ENCODE results near the gene CCDC92B.
"Not testable (repeated sequence)": the region's sequence is repeated elsewhere in the genome, so short reads cannot be mapped to it uniquely, and the experiment has no call there.

CCDC92B gene

DNA sequence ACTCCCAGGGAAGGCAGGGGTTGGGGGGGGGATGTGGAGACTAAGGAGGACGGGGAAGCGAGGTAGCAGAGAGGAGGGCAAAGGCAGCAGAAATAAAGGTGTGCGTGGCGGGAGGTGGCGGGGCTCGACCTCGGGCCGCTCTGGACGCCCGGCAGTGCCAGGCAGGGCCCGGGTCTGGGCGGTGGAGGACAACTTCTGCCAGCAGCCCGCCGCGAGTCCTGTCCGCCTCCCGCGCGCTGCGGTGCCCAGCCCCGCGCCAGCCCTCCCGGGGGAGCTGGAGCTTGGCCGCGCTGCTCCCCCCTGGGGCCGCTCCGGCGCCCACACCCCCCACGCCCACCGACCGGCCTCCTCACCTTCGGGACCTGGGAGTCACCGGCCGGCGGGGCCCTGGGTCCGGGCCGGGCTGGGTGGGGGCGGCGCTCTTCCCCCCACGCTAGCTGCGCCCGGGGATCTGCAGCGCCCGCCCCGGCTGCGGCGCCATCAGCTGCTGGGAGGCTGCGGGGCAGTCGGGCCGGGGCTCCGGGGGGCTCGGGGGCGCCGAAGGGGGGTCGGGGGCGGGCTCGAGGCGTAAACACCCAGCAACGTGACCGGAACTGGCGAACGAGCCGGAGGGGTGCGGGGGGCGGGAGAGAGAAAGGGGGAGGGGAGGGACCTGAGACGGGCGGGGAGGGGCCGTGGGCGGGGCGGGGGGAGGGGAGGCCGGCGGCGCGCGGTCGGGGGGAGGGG lies at the start of gene CCDC92B:
TSS of gene CCDC92B (minus strand) at position 595 of the 726 bp plus-strand sequence. CDS start 14,507 bp downstream, outside the sequence.
- no peak for DNase-seq (ENCODE audit: low read depth in 1 of 2, low spot score in 1 of 2)

GRCh38 chr17:2798678-2799077 lies 49.2 kb upstream of the CCDC92B start:
- DNase-seq (ENCODE audit: low read depth in 1 of 2, low spot score in 1 of 2), result no peak

- DNase-seq (ENCODE audit: low read depth in 1 of 2, low spot score in 1 of 2), result no peak
Measured at GRCh38 chr17:2798188-2798587, 48.7 kb upstream of the CCDC92B start.

DNA sequence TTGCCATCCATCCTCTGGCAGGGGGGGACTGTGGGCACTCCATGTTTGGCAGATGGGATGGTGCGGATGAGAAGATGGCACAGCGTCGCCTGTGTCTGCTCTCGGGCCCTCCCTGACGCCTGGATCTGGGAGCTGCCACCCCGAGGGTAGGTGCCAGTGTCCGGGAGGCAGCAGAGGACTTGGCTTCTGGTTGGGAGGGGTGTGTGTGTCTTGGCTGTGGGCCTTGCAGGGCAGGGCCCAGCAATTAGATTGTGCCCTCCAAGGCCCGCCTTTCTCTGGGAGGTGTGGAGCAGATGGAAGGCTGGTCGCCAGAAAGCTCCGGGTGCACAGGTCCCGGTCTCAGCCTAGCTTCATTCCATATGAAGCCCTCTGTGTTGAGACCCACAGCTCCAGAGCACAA lies 48.2 kb upstream of the CCDC92B start:
- DNase-seq (ENCODE audit: low read depth in 1 of 2, low spot score in 1 of 2), result no peak

- no peak for DNase-seq (ENCODE audit: low read depth in 1 of 2, low spot score in 1 of 2)
Measured at GRCh38 chr17:2797226-2797625, 47.8 kb upstream of the CCDC92B start.

- peak in 1 of 2 donors; percentile 35 for DNase-seq (ENCODE audit: low read depth in 1 of 2, low spot score in 1 of 2)
Measured at GRCh38 chr17:2796164-2797125, 47.0 kb upstream of the CCDC92B start, which contains the start of gene RAP1GAP2. Gene RAP1GAP2 (plus strand): TSS chr17:2796438. CDS start chr17:2796528, 90 bp downstream.

DNA sequence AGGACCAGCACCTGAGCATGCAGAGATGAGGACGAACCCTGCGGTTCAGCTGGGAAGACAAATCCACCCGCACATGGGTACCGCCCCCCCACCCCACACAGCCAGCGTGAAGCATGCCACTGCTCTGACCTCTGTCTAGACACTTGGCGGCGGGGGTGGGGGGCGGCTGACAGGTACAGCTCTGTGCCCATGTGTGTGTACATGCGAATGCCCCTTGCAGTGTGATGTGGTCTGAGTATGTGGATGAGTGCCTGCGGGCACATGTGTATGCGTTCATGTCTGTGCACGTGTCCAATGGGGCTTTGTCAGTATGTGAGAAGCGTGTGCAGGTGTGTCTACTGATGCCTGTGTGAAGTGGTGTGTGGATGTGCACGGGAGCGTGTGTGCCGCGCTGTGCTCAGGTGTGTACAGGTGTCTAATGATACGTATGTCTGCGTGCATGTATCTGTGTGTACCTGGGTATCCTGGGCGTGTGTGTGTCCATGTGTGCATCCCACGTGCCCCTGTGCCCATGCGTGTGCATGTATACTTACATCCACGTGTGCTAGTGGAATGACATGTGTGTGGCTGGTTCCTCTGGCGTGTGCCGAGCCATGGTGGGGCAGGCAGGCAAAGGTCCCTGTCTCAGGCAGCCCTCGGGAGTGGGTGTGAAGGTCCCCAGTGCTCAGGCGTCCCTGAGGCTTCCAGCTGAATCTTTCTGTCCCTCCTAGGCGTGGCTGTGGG lies 46.1 kb upstream of the CCDC92B start:
- DNase-seq (ENCODE audit: low read depth in 1 of 2, low spot score in 1 of 2), result no peak

DNA sequence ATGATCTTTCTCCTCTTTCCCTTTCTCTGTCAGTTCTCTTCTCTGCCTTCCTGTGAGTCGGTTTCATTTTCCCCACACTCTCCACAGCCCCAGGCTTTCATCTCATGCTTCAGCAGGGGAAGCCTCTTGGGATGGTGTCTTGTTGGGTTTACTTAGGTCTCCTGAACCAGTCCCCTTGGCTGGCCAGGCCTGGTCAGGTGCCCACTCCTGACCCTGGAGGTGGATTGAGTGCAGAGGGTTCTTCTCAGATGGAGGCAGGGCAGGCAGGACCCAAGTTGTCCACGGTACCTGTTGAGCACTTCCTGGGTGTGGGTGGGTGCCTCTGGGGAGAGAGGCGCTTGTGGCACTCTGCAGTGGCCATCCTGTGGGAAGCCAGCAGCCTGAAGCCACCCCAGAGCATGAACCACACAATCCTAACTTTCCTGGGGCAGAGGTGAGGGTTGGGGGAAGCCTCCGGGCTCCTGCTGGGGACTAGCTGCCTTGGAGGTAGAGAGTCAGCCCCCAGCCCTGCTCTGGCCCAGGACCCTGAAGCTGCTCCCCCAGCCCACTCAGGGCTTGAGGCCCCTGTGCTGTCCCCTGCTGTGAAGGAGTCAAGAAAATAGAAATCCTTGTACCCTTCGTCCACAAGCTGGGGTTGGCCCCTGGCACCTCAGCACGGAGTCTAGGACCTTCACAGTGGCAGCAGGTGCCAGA lies 44.8 kb upstream of the CCDC92B start:
- no peak for DNase-seq (ENCODE audit: low read depth in 1 of 2, low spot score in 1 of 2)

DNA sequence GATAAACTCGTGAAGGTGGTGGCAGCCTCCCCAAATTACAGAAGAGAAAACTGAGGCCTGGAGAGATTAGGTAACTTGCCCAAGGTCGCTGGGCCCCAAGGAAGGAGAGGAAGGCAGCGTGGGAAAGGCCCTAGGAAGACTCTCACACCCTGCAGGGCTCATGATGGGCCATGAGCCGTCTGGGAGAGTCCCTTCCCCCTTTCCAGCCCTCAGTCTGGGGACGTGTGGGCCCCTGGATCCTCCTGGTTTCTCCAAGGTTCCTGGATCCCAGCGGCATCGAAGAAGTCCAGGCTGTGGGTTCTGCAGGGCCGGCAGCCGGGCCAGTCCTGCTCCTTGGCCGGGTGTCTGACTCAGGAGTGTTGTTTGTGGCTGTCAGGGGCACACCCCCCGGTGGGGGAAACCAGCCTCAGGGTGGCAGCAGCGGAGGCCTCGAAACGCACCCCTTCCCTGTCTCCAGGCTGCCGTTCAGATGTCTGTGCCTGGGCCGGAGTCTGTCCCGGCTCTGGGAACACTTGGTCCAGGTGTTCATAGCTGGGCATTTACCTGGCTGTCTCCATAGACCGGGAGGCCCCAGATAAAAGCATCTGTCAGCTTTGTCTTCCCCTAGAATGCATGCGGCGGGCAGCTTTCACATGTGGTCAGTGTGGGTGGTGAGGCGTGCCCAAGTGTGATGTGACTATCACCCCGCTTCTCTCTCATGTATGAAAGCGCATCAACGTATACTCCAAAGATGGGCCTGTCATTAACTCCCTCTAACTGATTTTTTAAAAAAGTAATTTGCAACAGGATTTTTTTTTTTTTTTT lies 43.1 kb upstream of the CCDC92B start:
- DNase-seq (ENCODE audit: low read depth in 1 of 2, low spot score in 1 of 2), result peak in 1 of 2 donors; percentile 39

DNA sequence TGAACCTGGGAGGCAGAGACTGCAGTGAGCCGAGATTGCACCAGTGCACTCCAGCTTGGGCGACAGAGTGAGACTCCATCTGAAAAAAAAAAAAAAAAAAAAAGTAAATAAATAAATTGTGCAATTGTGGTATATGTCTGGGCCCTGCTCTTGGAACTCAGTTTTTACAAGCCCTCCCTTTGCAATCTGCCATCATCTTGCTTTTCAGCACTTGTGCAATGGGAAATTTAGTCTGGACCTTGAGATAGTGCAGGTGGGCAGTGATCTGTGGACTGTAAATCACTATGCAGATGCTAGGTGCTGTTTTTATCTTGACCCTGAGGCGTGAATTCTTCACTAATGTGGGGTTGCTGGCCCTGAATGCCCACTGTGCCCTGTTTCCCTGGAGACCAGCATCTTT lies 40.2 kb upstream of the CCDC92B start:
- DNase-seq (ENCODE audit: low read depth in 1 of 2, low spot score in 1 of 2), result no peak

DNA sequence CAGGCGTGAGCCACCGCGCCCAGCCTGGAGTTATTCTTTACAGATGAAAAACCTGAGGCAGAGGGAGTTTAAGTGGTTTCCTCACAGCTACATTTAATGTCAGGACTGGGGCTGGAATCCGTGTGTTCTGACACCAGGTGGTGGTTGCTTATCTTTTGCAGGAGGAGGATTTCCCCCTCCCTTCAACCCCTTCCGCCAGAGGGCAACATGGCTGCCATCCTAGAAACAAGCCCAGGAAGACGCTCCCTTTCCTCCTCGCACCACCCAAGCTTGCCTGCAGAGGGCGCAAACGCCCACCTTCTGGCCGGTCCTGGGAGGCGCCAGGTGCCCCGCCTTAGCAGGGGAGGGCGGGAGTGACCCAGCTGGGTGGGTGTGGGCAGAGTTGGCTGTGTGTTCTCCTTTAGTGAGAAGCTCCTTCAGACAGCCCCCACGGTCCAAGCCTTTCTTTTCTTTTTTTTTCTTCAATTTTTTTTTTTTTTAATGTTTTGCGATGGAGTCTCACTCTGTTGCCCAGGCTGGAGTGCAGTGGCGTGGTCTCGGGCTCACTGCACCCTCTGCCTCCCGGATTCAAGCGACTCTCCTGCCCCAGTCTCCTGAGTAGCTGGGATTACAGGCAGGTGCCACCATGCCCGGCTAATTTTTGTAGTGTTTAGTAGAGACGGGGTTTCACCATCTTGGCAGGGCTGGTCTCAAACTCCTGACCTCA lies 36.9 kb upstream of the CCDC92B start:
- DNase-seq (ENCODE audit: low read depth in 1 of 2, low spot score in 1 of 2), result peak; percentile 79 to 88

DNA sequence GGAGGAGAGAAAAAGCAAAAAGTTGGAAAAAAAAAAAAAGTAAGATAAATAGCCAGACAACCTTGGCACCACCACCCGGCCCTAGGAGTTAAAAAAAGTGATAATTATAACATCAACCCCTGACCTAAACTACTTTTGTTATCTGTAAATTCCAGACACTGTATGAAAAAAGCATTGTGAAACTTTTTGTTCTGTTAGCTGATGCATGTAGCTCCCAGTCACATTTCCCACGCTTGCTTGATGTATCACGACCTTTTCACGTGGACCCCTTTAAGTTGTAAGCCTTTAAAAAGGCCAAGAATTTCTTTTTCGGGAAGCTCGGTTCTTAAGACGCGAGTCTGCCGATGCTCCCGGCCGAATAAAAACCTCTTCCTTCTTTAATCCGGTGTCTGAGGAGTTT lies 35.9 kb upstream of the CCDC92B start:
- not testable (repeated sequence) for DNase-seq (ENCODE audit: low read depth in 1 of 2, low spot score in 1 of 2)

DNA sequence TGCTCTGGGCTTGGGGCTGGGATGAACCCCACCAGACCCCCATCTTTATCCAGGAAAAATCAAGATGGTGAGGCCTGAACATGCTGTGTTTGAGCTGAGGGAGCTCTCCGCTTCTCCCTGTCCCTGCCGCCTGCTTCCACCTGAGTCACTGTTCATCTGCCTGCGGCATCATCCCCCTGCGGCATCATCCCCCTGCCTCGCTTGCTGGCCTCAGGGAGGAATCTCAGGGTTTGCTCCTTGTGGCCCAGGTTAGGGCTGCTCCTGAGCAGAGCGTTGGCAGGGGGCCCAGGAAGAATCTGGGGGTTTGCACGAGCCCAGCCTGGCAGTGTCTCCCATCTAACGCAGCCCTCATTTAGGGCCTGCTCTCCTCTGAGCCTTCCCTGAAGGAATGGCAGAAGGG lies 35.4 kb upstream of the CCDC92B start:
- DNase-seq (ENCODE audit: low read depth in 1 of 2, low spot score in 1 of 2), result no peak

- DNase-seq (ENCODE audit: low read depth in 1 of 2, low spot score in 1 of 2), result no peak
Measured at GRCh38 chr17:2783310-2784030, 34.0 kb upstream of the CCDC92B start.

- DNase-seq (ENCODE audit: low read depth in 1 of 2, low spot score in 1 of 2), result no peak
Measured at GRCh38 chr17:2782055-2782454, 32.6 kb upstream of the CCDC92B start.

DNA sequence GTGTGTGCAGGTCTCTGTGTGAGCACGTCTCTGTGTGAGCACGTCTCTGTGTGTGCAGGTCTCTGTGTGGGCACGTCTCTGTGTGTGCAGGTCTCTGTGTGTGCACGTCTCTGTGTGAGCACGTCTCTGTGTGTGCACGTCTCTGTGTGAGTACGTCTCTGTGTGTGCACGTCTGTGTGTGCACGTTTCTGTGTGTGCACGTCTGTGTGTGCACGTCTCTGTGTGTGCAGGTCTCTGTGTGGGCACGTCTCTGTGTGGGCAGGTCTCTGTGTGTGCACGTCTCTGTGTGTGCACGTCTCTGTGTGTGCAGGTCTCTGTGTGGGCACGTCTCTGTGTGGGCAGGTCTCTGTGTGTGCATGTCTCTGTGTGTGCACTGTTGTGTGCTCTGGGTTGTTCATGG lies 32.1 kb upstream of the CCDC92B start:
- DNase-seq (ENCODE audit: low read depth in 1 of 2, low spot score in 1 of 2), result not testable (repeated sequence)

GRCh38 chr17:2780931-2781454 lies 31.5 kb upstream of the CCDC92B start:
- no peak for DNase-seq (ENCODE audit: low read depth in 1 of 2, low spot score in 1 of 2)

DNA sequence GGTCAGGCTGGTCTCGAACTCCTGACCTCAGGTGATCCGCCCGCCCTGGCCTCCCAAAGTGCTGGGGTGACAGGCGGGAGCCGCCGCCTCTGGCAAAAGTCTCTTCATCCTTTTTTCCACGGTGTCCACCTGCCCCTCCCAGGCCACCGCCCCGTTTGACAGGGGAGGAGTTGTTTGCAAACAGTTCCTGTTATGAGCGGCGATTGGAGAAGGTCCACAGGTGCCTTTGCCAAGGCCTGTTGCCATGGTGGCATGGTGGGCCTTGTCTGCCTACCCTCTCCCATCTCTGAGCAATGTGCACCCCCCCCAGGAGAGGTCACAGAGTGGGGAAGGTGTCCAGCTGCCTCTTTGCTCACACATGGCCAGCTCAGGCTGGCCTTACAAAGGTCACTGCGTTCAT lies 30.8 kb upstream of the CCDC92B start:
- DNase-seq (ENCODE audit: low read depth in 1 of 2, low spot score in 1 of 2), result no peak

All from activated CD4-positive, alpha-beta T cell treated with anti-CD3 and anti-CD28 coated beads, Interleukin-2, amount 50 U/mL, for 24 hours (primary cell).